Sigmoid colon (tissue), 7 donors: Measurements from ENCODE around the gene CTNNA1. TPM values are rescaled to one million over a fixed set of nuclear protein-coding genes. Genes with fewer than 3 reads are reported as not detected.

Experiments
- DNase-seq: peaks from one replicate; pipeline ENCODE4 v3.0.0-alpha.2; 2019
- H3K27ac ChIP-seq, 4 donors: fragments of 200-600 bp; sonication (generic); one replicate each; pipeline ENCODE4 v1.5.1; 2016 to 2019; ENCODE audit warnings: mild to moderate bottlenecking in 1 of 4
- H3K27me3 ChIP-seq, 3 donors: fragments of 200-600 bp; sonication (generic); one replicate each; pipeline ENCODE4 v1.5.1; 2019; ENCODE audit warnings: mild to moderate bottlenecking in 1 of 3
- H3K36me3 ChIP-seq, 4 donors: fragments of 200-600 bp; sonication (generic); one replicate each; pipeline ENCODE4 v1.5.1; 2016 to 2019
- H3K4me1 ChIP-seq, 4 donors: fragments of 200-600 bp; sonication (generic); one replicate each; pipeline ENCODE4 v1.5.1; 2017 to 2019
- H3K4me3 ChIP-seq, 4 donors: fragments of 200-600 bp; sonication (generic); one replicate each; pipeline ENCODE4 v1.5.1; 2017 to 2019; ENCODE audit warnings: mild to moderate bottlenecking in 2 of 4, moderate library complexity in 1 of 4
- H3K9me3 ChIP-seq, 4 donors: fragments of 200-600 bp in 3 of 4; sonication (generic) in 3 of 4; one replicate each; pipeline versions ENCODE4 v1.5.1 to v1.6.1; 2013 to 2019
- EP300 ChIP-seq, 4 donors: sonication (generic); formaldehyde crosslinking; IDR thresholded peaks; one replicate each; pipeline ENCODE4 v1.6.1; 2017; ENCODE audit warnings: antibody characterized with exemption in 4 of 4
- POLR2A ChIP-seq, 2 donors: fragments of 450-650 bp; IDR thresholded peaks; one replicate each; pipeline ENCODE4 v1.6.1; 2016; ENCODE audit warnings: antibody characterized with exemption in 2 of 2, mild to moderate bottlenecking in 2 of 2, moderate library complexity in 2 of 2
- POLR2AphosphoS5 ChIP-seq, 4 donors: sonication (generic); formaldehyde crosslinking; IDR thresholded peaks; one replicate each; pipeline ENCODE4 v1.6.1; 2017; ENCODE audit warnings: antibody characterized with exemption in 4 of 4
- WGBS, 2 donors: extraction: QIAGEN DNeasy Blood & Tissue Kit; methylation state at CpG; one replicate each; pipeline ENCODE4 v1.1.7; 2013; 5-methylcytosine and 5-hydroxymethylcytosine counted together
- intact Hi-C: fragments of 100-400 bp; cut with DNase I; formaldehyde crosslinking; loops from one replicate; pipeline ENCODE4 v1.15.1; 2023
- polyA plus RNA-seq, 3 donors: library from polyadenylated mRNA; stranded (reverse); fragments of 200-250 nt; gene quantifications; one replicate each; pipeline ENCODE4 v1.2.3, GENCODE V29; 2013
- total RNA-seq, 4 donors: library from RNA; depleted of rRNA; stranded (reverse); fragments of >200 nt; gene quantifications; one replicate each; pipeline ENCODE4 v1.1.0, GENCODE V29; 2016
- TF ChIP-seq, protein P1 (sequence below), 4 experiments: fragments of 450-650 bp in 3 of 4; fragments of 200-600 bp in 1 of 4; IDR thresholded peaks; one replicate each; pipeline ENCODE4 v1.5.1; 2016 to 2019; ENCODE audit warnings: antibody characterized with exemption in 4 of 4, mild to moderate bottlenecking in 3 of 4, moderate library complexity in 2 of 4
- donor health status: healthy with polysubstance abuse.
- donor health status: Bipolar disorder and iron deficiency.
- donor health status: healthy.

Gene CTNNA1
- total and polyA plus RNA-seq, 7 donors, result 163 to 256 (median 188) TPM

DNA sequence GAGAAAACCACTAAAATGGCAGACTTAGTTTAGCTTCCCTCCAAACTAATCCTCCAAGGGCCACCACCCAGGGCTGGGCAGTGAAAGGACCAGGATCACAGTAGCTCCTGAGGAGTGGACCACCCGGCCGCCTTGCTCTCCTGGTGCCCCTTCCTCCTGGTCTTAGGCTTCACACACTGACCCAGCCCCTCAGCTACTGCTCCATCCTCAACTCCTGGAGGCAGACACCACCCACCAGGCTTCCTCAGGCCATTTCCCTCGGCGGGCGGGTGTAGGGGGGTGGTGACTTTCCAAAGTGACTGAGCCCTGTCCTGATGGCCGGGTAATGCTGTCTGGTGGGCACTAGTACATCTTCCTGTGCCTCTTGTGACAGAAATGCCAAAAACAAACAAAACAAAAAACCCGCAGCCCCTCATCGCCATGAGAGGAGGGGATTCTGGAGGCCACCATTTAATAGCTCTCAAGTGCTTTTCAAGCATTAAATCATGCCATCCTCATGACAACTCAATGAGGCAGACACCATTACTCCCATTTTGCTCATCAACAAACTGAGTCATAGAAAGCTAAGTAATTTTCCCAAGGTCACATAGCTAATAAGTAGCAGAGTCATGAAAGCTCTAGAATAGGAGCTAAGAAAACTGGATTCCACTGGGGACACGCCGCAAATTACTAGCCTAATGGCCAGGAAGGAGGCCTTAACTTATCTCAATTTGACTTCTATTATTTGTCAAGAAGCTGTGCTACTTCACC is 213.2 kb downstream of the CTNNA1 start:
- Histone ChIP-seq H3K36me3 (no peaks in the 10 kb centered on the region), H3K4me3 (no peak overlapping the region), H3K9me3 (no peaks in the 10 kb centered on the region), H3K27me3 (no peaks in the 10 kb centered on the region), H3K4me1 (peaks cover 0 to 5% (median 0%) of the 10 kb centered on the region in 4 donors), H3K27ac (no peak overlapping the region)
- intact Hi-C loops, result no loop called here
- TF ChIP-seq, protein P1, sequence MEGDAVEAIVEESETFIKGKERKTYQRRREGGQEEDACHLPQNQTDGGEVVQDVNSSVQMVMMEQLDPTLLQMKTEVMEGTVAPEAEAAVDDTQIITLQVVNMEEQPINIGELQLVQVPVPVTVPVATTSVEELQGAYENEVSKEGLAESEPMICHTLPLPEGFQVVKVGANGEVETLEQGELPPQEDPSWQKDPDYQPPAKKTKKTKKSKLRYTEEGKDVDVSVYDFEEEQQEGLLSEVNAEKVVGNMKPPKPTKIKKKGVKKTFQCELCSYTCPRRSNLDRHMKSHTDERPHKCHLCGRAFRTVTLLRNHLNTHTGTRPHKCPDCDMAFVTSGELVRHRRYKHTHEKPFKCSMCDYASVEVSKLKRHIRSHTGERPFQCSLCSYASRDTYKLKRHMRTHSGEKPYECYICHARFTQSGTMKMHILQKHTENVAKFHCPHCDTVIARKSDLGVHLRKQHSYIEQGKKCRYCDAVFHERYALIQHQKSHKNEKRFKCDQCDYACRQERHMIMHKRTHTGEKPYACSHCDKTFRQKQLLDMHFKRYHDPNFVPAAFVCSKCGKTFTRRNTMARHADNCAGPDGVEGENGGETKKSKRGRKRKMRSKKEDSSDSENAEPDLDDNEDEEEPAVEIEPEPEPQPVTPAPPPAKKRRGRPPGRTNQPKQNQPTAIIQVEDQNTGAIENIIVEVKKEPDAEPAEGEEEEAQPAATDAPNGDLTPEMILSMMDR (IDR thresholded peaks at IDR 0.05), result no peak
- no peak for TF ChIP-seq POLR2A (IDR thresholded peaks at IDR 0.05)
- TF ChIP-seq POLR2AphosphoS5 (IDR thresholded peaks at IDR 0.05), result no peak
- no peak for TF ChIP-seq EP300 (IDR thresholded peaks at IDR 0.05)
- DNase-seq, result no peak
- 96 to 97% methylated on average over 10 of the region's 10 CpGs for WGBS, 2 donors

DNA sequence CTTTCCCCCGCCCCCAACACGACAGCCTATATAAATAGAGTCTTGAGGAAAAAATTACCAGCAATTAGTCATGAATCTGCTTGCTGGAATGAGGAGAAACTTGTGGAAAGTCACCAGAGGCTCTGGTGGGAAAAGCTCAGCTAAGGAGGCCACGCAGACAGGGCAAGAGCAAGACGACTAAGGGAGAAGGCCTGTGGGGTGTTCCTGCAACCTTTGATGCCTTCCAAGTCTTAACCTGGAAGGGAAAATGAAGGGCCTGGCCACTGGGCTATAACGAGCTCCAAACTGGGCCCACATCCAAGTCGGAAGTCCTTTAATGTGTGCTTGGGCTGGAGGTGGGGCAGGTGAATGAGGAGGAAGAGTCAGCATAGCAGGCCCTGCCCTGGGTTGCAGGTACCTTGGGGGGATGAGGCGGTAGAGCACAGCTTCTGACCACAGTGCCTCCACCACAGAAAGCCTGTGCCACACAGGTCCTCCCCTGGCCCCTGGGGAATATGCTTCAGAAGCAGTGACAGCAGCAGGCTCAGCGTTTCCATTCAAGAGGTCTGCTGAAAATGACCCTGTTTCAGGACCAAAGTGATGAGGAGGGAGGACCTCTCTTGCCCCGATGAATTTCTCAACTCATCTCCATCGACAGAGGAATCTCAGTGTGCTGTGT is 214.7 kb downstream of the CTNNA1 start:
- intact Hi-C loops, result no loop called here
- Histone ChIP-seq H3K4me1 (peaks cover 0 to 17% (median 6%) of the 10 kb centered on the region in 4 donors), H3K27me3 (no peaks in the 10 kb centered on the region), H3K27ac (no peak overlapping the region), H3K9me3 (no peaks in the 10 kb centered on the region), H3K36me3 (no peaks in the 10 kb centered on the region), H3K4me3 (no peak overlapping the region)
- no peak for DNase-seq
- WGBS, 2 donors, result 42 to 75% methylated on average over 10 of the region's 10 CpGs
- TF ChIP-seq POLR2AphosphoS5 (IDR thresholded peaks at IDR 0.05) (no peak), EP300 (IDR thresholded peaks at IDR 0.05) (no peak), POLR2A (IDR thresholded peaks at IDR 0.05) (no peak)
- TF ChIP-seq, protein P1 (IDR thresholded peaks at IDR 0.05), result no peak

DNA sequence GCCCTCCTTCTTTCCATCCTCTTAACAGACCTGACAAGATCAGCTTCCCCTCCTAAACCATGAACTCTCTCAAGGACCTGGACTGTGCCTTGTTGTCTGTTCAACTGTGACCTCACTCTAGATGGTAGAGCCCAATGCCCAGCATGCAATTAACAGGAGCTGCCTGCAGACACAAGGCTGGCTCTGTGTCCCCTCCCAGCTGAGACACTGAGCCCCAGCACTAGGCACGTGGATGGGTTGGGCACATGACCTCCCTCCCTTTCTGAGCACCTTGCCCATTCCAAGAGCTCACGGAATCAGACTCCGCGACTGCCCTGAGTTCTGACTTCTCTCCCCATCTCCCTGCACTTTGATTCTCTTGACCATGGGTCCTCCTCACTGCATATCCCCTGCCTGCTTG is 215.4 kb downstream of the CTNNA1 start:
- Histone ChIP-seq H3K36me3 (no peaks in the 10 kb centered on the region), H3K4me1 (peaks cover 0 to 22% (median 8%) of the 10 kb centered on the region in 4 donors), H3K9me3 (no peaks in the 10 kb centered on the region), H3K27ac (no peak overlapping the region), H3K4me3 (no peak overlapping the region), H3K27me3 (no peaks in the 10 kb centered on the region)
- TF ChIP-seq, protein P1 (IDR thresholded peaks at IDR 0.05), result no peak
- TF ChIP-seq POLR2AphosphoS5 (IDR thresholded peaks at IDR 0.05), result no peak
- TF ChIP-seq EP300 (IDR thresholded peaks at IDR 0.05), result no peak
- no peak for TF ChIP-seq POLR2A (IDR thresholded peaks at IDR 0.05)
- 81 to 94% methylated on average over 4 of the region's 4 CpGs for WGBS, 2 donors
- DNase-seq, result no peak
- intact Hi-C loops, result no loop called here

- Histone ChIP-seq H3K9me3 (no peaks in the 10 kb centered on the region), H3K36me3 (no peaks in the 10 kb centered on the region), H3K4me1 (peaks cover 0 to 31% (median 15%) of the 10 kb centered on the region in 4 donors), H3K4me3 (no peak overlapping the region), H3K27me3 (no peaks in the 10 kb centered on the region), H3K27ac (no peak overlapping the region)
- intact Hi-C loops, result no loop called here
- TF ChIP-seq POLR2A (IDR thresholded peaks at IDR 0.05) (no peak), POLR2AphosphoS5 (IDR thresholded peaks at IDR 0.05) (no peak), EP300 (IDR thresholded peaks at IDR 0.05) (no peak)
- TF ChIP-seq, protein P1 (IDR thresholded peaks at IDR 0.05), result no peak
- WGBS, 2 donors, result 36 to 78% methylated on average over 5 of the region's 5 CpGs
- no peak for DNase-seq
These were observed 216.2 kb downstream of the CTNNA1 start for GRCh38 chr5:138969323-138970002.
